Measurements from ENCODE around the gene SPRY2.
A peak's percentile ranks its signal among the peaks of the same experiment; 100 is the strongest.

The SPRY2 gene

DNA sequence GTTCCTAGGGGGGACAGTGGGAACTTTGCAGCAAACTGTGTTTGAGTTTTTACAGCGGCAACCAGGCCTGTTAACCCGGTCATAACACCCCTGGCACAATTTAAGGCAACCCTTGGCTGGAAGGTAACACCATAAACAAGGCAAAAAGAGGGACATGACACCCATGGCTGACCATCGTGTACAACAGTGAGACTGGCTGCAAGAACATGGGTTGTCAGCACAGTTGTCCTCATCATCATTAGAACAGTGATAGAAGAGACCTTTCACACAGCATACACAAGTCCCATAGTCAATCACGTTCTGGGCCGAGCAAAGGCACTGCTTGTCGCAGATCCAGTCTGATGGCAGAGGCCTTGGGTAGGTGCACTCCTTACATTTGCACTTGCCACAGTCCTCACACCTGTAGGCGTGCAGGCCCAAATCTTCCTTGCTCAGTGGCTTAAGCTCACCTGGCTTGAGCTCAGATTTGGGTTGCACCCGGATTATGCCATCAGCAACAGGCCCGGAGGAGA is 4.1 kb downstream of the SPRY2 start:
- Histone ChIP-seq H3K4me1 (peaks cover 0 to 40% (median 10%) of the 10 kb centered on the region in 4 donors), H3K36me3 (peaks cover 14 to 21% (median 19%) of the 10 kb centered on the region in 3 donors), H3K4me3 (peak overlapping the region; percentile 77 to 80), H3K27ac (peak overlapping the region; percentile 3 to 26), H3K9me3 (no peaks in the 10 kb centered on the region), H3K27me3 (no peaks in the 10 kb centered on the region)
- TF ChIP-seq CTCF (IDR thresholded peaks at IDR 0.05) = no peak
- DNase-seq = no peak
- intact Hi-C loops (cut with DNase I; ENCODE audit: low total_unique reads) = loop anchor here (10.0 kb wide), 2 partner anchors 212 to 292 kb away; no protein-coding TSS in a partner anchor

GRCh38 chr13:80336370-80336769 is 4.6 kb downstream of the SPRY2 start:
- H3K9me3 ChIP-seq = no peaks in the 10 kb centered on the region
- no peaks in the 10 kb centered on the region for H3K27me3 ChIP-seq
- DNase-seq = no peak
- intact Hi-C loops (cut with DNase I; ENCODE audit: low total_unique reads) = loop anchor here (10.0 kb wide), 2 partner anchors 212 to 292 kb away; no protein-coding TSS in a partner anchor
- peak overlapping the region; percentile 77 to 80 for H3K4me3 ChIP-seq
- H3K4me1 ChIP-seq = peaks cover 0 to 40% (median 10%) of the 10 kb centered on the region in 4 donors
- peak overlapping the region in 1 of 2 donors; percentile 26 for H3K27ac ChIP-seq
- H3K36me3 ChIP-seq = peaks cover 14 to 21% (median 19%) of the 10 kb centered on the region in 3 donors
- TF ChIP-seq CTCF (IDR thresholded peaks at IDR 0.05) = no peak

- H3K27ac ChIP-seq = peak overlapping the region in 1 of 2 donors; percentile 12
Observed at GRCh38 chr13:80334597-80335260, 6.2 kb downstream of the SPRY2 start.

GRCh38 chr13:80331984-80332383 is 8.9 kb downstream of the SPRY2 start:
- Histone ChIP-seq H3K36me3 (peaks cover 8 to 15% (median 14%) of the 10 kb centered on the region in 3 donors), H3K4me3 (no peak overlapping the region), H3K4me1 (peaks cover 0 to 26% (median 4%) of the 10 kb centered on the region in 4 donors), H3K9me3 (no peaks in the 10 kb centered on the region), H3K27ac (no peak overlapping the region), H3K27me3 (no peaks in the 10 kb centered on the region)
- no peak for DNase-seq
- intact Hi-C loops (cut with DNase I; ENCODE audit: low total_unique reads) = loop anchor here (10.0 kb wide), 2 partner anchors 207 to 287 kb away; no protein-coding TSS in a partner anchor
- TF ChIP-seq CTCF (IDR thresholded peaks at IDR 0.05) = no peak

More at GRCh38 chr13:80334597-80335260, 6.2 kb downstream of the SPRY2 start:
- no peak for TF ChIP-seq CTCF (IDR thresholded peaks at IDR 0.05)
- Histone ChIP-seq H3K36me3 (peaks cover 14 to 21% (median 19%) of the 10 kb centered on the region in 3 donors), H3K9me3 (no peaks in the 10 kb centered on the region), H3K4me1 (peaks cover 0 to 40% (median 10%) of the 10 kb centered on the region in 4 donors), H3K4me3 (no peak overlapping the region), H3K27me3 (no peaks in the 10 kb centered on the region)
- intact Hi-C loops (cut with DNase I; ENCODE audit: low total_unique reads) = loop anchor here (10.0 kb wide), 2 partner anchors 210 to 290 kb away; no protein-coding TSS in a partner anchor
- no peak for DNase-seq

DNA sequence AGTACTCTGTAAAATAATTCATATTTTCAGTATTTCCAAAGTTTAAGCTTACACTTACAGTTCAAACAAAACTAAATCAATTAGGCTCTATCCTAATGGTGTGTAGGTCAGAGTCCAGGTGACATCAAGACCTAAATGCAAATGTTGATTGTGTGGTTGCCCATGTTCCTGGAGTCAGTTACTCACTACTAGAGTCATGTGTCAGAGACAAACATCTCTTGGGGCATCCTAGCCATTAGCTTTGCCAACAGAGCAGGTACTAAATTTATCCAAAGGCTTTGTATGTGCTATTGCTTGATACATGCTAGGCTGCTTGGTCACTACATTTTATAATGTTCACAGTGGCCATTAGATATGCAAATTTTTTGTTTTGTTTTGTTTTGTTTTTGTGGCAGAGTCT is 11.7 kb downstream of the SPRY2 start:
- H3K27me3 ChIP-seq = no peaks in the 10 kb centered on the region

More for the DNA sequence above, 11.7 kb downstream of the SPRY2 start:
- peaks cover 0 to 9% (median 8%) of the 10 kb centered on the region in 3 donors for H3K36me3 ChIP-seq
- no peak for TF ChIP-seq CTCF (IDR thresholded peaks at IDR 0.05)
- H3K9me3 ChIP-seq = no peaks in the 10 kb centered on the region
- DNase-seq = no peak
- H3K27ac ChIP-seq = no peak overlapping the region
- H3K4me1 ChIP-seq = no peaks in the 10 kb centered on the region
- H3K4me3 ChIP-seq = no peak overlapping the region
- intact Hi-C loops (cut with DNase I; ENCODE audit: low total_unique reads) = no loop called here
